K562 (cell line): ENCODE data around the gene ARL8A. TPM values are rescaled to one million over a fixed set of nuclear protein-coding genes. Genes with fewer than 3 reads are reported as not detected.
A peak's percentile ranks its signal among the peaks of the same experiment; 100 is the strongest.

Experiments used
- BACH1 ChIP-seq: fragments of 200-800 bp; sonication (Bioruptor generic); IDR thresholded peaks from 2 replicates; pipeline ENCODE4 v1.6.1; 2016; ENCODE audit warnings: missing genetic modification characterization, missing compliant biosample characterization
- EGR1 ChIP-seq: fragments of 450-650 bp; conservative IDR thresholded peaks from 2 replicates; pipeline ENCODE4 v1.6.1; 2017; ENCODE audit warnings: mild to moderate bottlenecking
- ETV5 ChIP-seq: sonication (generic); formaldehyde crosslinking; IDR thresholded peaks from 2 replicates; pipeline ENCODE4 v1.4.0; 2020; ENCODE audit warnings: low read depth, mild to moderate bottlenecking, missing genetic modification reagents
- SRSF1 ChIP-seq: fragments of 200-400 bp; formaldehyde crosslinking; IDR thresholded peaks from 2 replicates; pipeline ENCODE4 v1.6.1; 2017; ENCODE audit warnings: mild to moderate bottlenecking, low read depth, low read length, moderate library complexity
- polyA plus RNA-seq, 8 experiments: library from polyadenylated mRNA; depleted of rRNA in 4 of 8; stranded (reverse) in 5 of 8; unstranded in 3 of 8; fragments of >200 nt; fragmentation: Nextera tagmentation in 2 of 8; fragmentation: Illumina TruSeq in 1 of 8; extraction: Ambion mirVana in 2 of 8; extraction: Trizol in 1 of 8; gene quantifications; 2 replicates each; pipeline versions ENCODE4 v1.2.1 to v1.2.3, GENCODE V29; 2011 to 2014; ENCODE audit warnings: inconsistent platforms in 1 of 8, missing spikeins in 1 of 8
- total RNA-seq, 7 experiments: library from RNA; depleted of rRNA in 6 of 7; stranded (reverse); fragments of >200 nt in 6 of 7; fragmentation: Illumina TruSeq in 2 of 7; extraction: Trizol in 2 of 7; gene quantifications; 2 replicates each; pipeline versions ENCODE4 v1.2.1 to v1.2.3, GENCODE V29; 2011 to 2021; ENCODE audit warnings: low replicate concordance in 1 of 7
- TF ChIP-seq, protein P1 (sequence below): fragments of 450-650 bp; IDR thresholded peaks from 2 replicates; pipeline ENCODE4 v1.6.1; 2016; ENCODE audit warnings: mild to moderate bottlenecking, moderate library complexity
- TF ChIP-seq, protein P2 (sequence below), 2 experiments: fragments of 450-650 bp; conservative IDR thresholded peaks; 2 replicates each; pipeline ENCODE4 v1.6.1; 2017; ENCODE audit warnings: mild to moderate bottlenecking in 2 of 2, moderate library complexity in 2 of 2
- TF ChIP-seq, protein P3 (sequence below): sonication (generic); formaldehyde crosslinking; IDR thresholded peaks from 2 replicates; pipeline ENCODE4 v1.9.0; 2022; ENCODE audit warnings: mild to moderate bottlenecking, missing genetic modification reagents
- TF ChIP-seq, protein P4 (sequence below): fragments of 250-450 bp; sonication (Bioruptor Pico); IDR thresholded peaks from 2 replicates; pipeline ENCODE4 v1.6.1; 2021; ENCODE audit warnings: mild to moderate bottlenecking
- TF ChIP-seq, protein P5 (sequence below), 2 experiments: fragments of 450-650 bp in 1 of 2; sonication (generic) in 1 of 2; formaldehyde crosslinking in 1 of 2; IDR thresholded peaks in 1 of 2; conservative IDR thresholded peaks in 1 of 2; 2 replicates each; pipeline versions ENCODE4 v1.6.1 to v1.8.1; 2016 to 2023; ENCODE audit warnings: mild to moderate bottlenecking in 2 of 2, moderate library complexity in 2 of 2, inconsistent platforms in 1 of 2, missing genetic modification reagents in 1 of 2

The ARL8A gene
- total and polyA plus RNA-seq, 9 of the 15 experiments (the other 6 are each of a cell fraction or from before 2014, with no cell fraction given): 0.17 to 27.3 (median 15.6) TPM

DNA sequence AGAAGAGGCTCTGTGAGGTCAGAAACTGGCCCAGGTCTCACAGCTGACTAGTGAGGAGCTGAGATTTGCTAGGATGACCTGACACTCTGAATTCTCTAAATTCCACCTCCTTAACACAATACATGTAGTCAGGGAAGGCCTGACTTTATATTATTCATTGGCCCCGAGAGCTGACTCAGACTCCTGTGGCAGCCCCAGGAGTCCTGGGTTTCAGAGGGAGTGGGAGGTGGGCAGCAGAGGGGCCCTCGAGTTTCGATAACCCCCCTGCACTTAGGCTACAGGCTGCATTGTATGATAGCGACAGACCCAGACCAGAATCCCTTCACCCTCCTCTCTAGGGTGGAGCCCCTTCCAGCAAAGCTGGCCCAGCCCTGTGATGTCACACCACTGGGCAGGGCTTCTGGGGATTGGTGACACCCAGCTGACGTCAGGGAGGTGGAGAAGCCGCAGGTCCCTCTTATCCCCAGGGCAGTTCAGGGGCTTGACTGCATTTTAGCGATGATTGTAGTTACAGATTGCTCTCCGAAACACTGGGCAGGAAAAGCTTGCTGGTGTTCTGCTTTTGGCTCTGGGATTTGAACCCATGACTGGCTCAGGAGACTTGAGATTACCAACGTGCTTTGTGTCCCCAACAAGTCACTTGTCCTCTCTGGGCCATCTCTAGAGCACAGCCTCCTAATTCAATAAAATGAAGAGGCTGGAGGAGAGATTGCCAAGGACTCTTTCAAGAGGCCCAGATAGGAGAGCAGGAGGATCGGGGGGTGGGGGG lies 38.8 kb downstream of the ARL8A start (continued):
- TF ChIP-seq, protein P1, sequence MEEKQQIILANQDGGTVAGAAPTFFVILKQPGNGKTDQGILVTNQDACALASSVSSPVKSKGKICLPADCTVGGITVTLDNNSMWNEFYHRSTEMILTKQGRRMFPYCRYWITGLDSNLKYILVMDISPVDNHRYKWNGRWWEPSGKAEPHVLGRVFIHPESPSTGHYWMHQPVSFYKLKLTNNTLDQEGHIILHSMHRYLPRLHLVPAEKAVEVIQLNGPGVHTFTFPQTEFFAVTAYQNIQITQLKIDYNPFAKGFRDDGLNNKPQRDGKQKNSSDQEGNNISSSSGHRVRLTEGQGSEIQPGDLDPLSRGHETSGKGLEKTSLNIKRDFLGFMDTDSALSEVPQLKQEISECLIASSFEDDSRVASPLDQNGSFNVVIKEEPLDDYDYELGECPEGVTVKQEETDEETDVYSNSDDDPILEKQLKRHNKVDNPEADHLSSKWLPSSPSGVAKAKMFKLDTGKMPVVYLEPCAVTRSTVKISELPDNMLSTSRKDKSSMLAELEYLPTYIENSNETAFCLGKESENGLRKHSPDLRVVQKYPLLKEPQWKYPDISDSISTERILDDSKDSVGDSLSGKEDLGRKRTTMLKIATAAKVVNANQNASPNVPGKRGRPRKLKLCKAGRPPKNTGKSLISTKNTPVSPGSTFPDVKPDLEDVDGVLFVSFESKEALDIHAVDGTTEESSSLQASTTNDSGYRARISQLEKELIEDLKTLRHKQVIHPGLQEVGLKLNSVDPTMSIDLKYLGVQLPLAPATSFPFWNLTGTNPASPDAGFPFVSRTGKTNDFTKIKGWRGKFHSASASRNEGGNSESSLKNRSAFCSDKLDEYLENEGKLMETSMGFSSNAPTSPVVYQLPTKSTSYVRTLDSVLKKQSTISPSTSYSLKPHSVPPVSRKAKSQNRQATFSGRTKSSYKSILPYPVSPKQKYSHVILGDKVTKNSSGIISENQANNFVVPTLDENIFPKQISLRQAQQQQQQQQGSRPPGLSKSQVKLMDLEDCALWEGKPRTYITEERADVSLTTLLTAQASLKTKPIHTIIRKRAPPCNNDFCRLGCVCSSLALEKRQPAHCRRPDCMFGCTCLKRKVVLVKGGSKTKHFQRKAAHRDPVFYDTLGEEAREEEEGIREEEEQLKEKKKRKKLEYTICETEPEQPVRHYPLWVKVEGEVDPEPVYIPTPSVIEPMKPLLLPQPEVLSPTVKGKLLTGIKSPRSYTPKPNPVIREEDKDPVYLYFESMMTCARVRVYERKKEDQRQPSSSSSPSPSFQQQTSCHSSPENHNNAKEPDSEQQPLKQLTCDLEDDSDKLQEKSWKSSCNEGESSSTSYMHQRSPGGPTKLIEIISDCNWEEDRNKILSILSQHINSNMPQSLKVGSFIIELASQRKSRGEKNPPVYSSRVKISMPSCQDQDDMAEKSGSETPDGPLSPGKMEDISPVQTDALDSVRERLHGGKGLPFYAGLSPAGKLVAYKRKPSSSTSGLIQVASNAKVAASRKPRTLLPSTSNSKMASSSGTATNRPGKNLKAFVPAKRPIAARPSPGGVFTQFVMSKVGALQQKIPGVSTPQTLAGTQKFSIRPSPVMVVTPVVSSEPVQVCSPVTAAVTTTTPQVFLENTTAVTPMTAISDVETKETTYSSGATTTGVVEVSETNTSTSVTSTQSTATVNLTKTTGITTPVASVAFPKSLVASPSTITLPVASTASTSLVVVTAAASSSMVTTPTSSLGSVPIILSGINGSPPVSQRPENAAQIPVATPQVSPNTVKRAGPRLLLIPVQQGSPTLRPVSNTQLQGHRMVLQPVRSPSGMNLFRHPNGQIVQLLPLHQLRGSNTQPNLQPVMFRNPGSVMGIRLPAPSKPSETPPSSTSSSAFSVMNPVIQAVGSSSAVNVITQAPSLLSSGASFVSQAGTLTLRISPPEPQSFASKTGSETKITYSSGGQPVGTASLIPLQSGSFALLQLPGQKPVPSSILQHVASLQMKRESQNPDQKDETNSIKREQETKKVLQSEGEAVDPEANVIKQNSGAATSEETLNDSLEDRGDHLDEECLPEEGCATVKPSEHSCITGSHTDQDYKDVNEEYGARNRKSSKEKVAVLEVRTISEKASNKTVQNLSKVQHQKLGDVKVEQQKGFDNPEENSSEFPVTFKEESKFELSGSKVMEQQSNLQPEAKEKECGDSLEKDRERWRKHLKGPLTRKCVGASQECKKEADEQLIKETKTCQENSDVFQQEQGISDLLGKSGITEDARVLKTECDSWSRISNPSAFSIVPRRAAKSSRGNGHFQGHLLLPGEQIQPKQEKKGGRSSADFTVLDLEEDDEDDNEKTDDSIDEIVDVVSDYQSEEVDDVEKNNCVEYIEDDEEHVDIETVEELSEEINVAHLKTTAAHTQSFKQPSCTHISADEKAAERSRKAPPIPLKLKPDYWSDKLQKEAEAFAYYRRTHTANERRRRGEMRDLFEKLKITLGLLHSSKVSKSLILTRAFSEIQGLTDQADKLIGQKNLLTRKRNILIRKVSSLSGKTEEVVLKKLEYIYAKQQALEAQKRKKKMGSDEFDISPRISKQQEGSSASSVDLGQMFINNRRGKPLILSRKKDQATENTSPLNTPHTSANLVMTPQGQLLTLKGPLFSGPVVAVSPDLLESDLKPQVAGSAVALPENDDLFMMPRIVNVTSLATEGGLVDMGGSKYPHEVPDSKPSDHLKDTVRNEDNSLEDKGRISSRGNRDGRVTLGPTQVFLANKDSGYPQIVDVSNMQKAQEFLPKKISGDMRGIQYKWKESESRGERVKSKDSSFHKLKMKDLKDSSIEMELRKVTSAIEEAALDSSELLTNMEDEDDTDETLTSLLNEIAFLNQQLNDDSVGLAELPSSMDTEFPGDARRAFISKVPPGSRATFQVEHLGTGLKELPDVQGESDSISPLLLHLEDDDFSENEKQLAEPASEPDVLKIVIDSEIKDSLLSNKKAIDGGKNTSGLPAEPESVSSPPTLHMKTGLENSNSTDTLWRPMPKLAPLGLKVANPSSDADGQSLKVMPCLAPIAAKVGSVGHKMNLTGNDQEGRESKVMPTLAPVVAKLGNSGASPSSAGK: no peak
- TF ChIP-seq, protein P2, sequence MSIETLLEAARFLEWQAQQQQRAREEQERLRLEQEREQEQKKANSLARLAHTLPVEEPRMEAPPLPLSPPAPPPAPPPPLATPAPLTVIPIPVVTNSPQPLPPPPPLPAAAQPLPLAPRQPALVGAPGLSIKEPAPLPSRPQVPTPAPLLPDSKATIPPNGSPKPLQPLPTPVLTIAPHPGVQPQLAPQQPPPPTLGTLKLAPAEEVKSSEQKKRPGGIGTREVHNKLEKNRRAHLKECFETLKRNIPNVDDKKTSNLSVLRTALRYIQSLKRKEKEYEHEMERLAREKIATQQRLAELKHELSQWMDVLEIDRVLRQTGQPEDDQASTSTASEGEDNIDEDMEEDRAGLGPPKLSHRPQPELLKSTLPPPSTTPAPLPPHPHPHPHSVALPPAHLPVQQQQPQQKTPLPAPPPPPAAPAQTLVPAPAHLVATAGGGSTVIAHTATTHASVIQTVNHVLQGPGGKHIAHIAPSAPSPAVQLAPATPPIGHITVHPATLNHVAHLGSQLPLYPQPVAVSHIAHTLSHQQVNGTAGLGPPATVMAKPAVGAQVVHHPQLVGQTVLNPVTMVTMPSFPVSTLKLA (conservative IDR thresholded peaks at IDR 0.05): peak in 1 of 2 experiments; percentile 36; a peak in 1 of 4 replicates
- TF ChIP-seq ETV5 (no peak), SRSF1 (no peak), EGR1 (peak; percentile 29; the same call in 1 of the 2 replicates), BACH1 (no peak)
- TF ChIP-seq, protein P3, sequence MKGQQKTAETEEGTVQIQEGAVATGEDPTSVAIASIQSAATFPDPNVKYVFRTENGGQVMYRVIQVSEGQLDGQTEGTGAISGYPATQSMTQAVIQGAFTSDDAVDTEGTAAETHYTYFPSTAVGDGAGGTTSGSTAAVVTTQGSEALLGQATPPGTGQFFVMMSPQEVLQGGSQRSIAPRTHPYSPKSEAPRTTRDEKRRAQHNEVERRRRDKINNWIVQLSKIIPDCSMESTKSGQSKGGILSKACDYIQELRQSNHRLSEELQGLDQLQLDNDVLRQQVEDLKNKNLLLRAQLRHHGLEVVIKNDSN (CRISPR knock-in tag): no peak
- TF ChIP-seq, protein P4, sequence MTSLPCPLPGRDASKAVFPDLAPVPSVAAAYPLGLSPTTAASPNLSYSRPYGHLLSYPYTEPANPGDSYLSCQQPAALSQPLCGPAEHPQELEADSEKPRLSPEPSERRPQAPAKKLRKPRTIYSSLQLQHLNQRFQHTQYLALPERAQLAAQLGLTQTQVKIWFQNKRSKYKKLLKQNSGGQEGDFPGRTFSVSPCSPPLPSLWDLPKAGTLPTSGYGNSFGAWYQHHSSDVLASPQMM: no peak
- TF ChIP-seq, protein P5, sequence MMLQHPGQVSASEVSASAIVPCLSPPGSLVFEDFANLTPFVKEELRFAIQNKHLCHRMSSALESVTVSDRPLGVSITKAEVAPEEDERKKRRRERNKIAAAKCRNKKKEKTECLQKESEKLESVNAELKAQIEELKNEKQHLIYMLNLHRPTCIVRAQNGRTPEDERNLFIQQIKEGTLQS (IDR thresholded peaks at IDR 0.05): peak; percentile 66
- TF ChIP-seq, protein P5 (CRISPR knock-in tag; conservative IDR thresholded peaks at IDR 0.05): no peak
